ENCODE results near the gene LOXL1.

LOXL1 gene

GRCh38 chr15:73948396-73948795, 22.1 kb downstream of the LOXL1 start:
- Histone ChIP-seq H3K4me1 (ENCODE audit: low read depth, poor library complexity, severe bottlenecking) (no peaks in the 10 kb centered on the region), H3K4me2 (no peak overlapping the region), H3K27me3 (ENCODE audit: insufficient read depth, low read depth) (no peaks in the 10 kb centered on the region), H3K9ac (no peak overlapping the region), H2AFZ (ENCODE audit: low read depth) (no peak overlapping the region), H3K4me3 (IDR thresholded peaks at IDR 0.05; ENCODE audit: insufficient read depth, low read depth, low read length) (no peak overlapping the region), H3K36me3 (ENCODE audit: insufficient read depth) (no peaks in the 10 kb centered on the region), H4K20me1 (ENCODE audit: insufficient read depth) (no peaks in the 10 kb centered on the region), H3K27ac (no peak overlapping the region), H3K79me2 (ENCODE audit: insufficient read depth, low read depth) (no peaks in the 10 kb centered on the region)
- TF ChIP-seq CTCF (conservative IDR thresholded peaks at IDR 0.05; ENCODE audit: low read depth, low read length), result no peak

- H3K36me3 ChIP-seq (ENCODE audit: insufficient read depth), result no peaks in the 10 kb centered on the region
- H3K27me3 ChIP-seq (ENCODE audit: insufficient read depth, low read depth), result no peaks in the 10 kb centered on the region
- TF ChIP-seq CTCF (conservative IDR thresholded peaks at IDR 0.05; ENCODE audit: low read depth, low read length), result no peak
- H3K4me1 ChIP-seq (ENCODE audit: low read depth, poor library complexity, severe bottlenecking), result no peaks in the 10 kb centered on the region
- H3K27ac ChIP-seq, result no peak overlapping the region
- no peak overlapping the region for H3K4me2 ChIP-seq
- no peaks in the 10 kb centered on the region for H3K79me2 ChIP-seq (ENCODE audit: insufficient read depth, low read depth)
- no peak overlapping the region for H3K4me3 ChIP-seq (IDR thresholded peaks at IDR 0.05; ENCODE audit: insufficient read depth, low read depth, low read length)
- H2AFZ ChIP-seq (ENCODE audit: low read depth), result no peak overlapping the region
- no peaks in the 10 kb centered on the region for H4K20me1 ChIP-seq (ENCODE audit: insufficient read depth)
- H3K9ac ChIP-seq, result no peak overlapping the region
These were observed 22.7 kb downstream of the LOXL1 start for GRCh38 chr15:73948982-73949381.

- no peak overlapping the region for H2AFZ ChIP-seq (ENCODE audit: low read depth)
- no peak for TF ChIP-seq CTCF (conservative IDR thresholded peaks at IDR 0.05; ENCODE audit: low read depth, low read length)
- H3K36me3 ChIP-seq (ENCODE audit: insufficient read depth), result no peaks in the 10 kb centered on the region
- no peaks in the 10 kb centered on the region for H4K20me1 ChIP-seq (ENCODE audit: insufficient read depth)
- H3K79me2 ChIP-seq (ENCODE audit: insufficient read depth, low read depth), result no peaks in the 10 kb centered on the region
- no peaks in the 10 kb centered on the region for H3K4me1 ChIP-seq (ENCODE audit: low read depth, poor library complexity, severe bottlenecking)
- no peak overlapping the region for H3K27ac ChIP-seq
- H3K4me3 ChIP-seq (IDR thresholded peaks at IDR 0.05; ENCODE audit: insufficient read depth, low read depth, low read length), result no peak overlapping the region
- H3K27me3 ChIP-seq (ENCODE audit: insufficient read depth, low read depth), result no peaks in the 10 kb centered on the region
- H3K4me2 ChIP-seq, result no peak overlapping the region
- no peak overlapping the region for H3K9ac ChIP-seq
These were observed 23.2 kb downstream of the LOXL1 start for GRCh38 chr15:73949496-73949895.

- H3K36me3 ChIP-seq (ENCODE audit: insufficient read depth), result no peaks in the 10 kb centered on the region
- no peak overlapping the region for H3K4me3 ChIP-seq (IDR thresholded peaks at IDR 0.05; ENCODE audit: insufficient read depth, low read depth, low read length)
- no peaks in the 10 kb centered on the region for H3K4me1 ChIP-seq (ENCODE audit: low read depth, poor library complexity, severe bottlenecking)
- no peak overlapping the region for H3K4me2 ChIP-seq
- no peak for TF ChIP-seq CTCF (conservative IDR thresholded peaks at IDR 0.05; ENCODE audit: low read depth, low read length)
- no peaks in the 10 kb centered on the region for H3K79me2 ChIP-seq (ENCODE audit: insufficient read depth, low read depth)
- H3K27me3 ChIP-seq (ENCODE audit: insufficient read depth, low read depth), result no peaks in the 10 kb centered on the region
- H2AFZ ChIP-seq (ENCODE audit: low read depth), result no peak overlapping the region
- H3K9ac ChIP-seq, result no peak overlapping the region
- no peak overlapping the region for H3K27ac ChIP-seq
- H4K20me1 ChIP-seq (ENCODE audit: insufficient read depth), result no peaks in the 10 kb centered on the region
These were observed 24.2 kb downstream of the LOXL1 start for GRCh38 chr15:73950479-73950830.

Data from KMS-11 (cell line).